ENCODE measurements around the gene GLB1L2.

GLB1L2 gene

GRCh38 chr11:134388590-134388989, 56.8 kb downstream of the GLB1L2 start:
- no peak for DNase-seq (ENCODE audit: low read depth)
- no peak overlapping the region for H3K4me3 ChIP-seq (ENCODE audit: low read depth, low read length)
- TF ChIP-seq CTCF (IDR thresholded peaks at IDR 0.05; ENCODE audit: control insufficient read depth, extremely low read depth, insufficient read depth) = no peak

GRCh38 chr11:134389464-134390180, 57.8 kb downstream of the GLB1L2 start:
- DNase-seq (ENCODE audit: low read depth) = no peak
- no peak overlapping the region for H3K4me3 ChIP-seq (ENCODE audit: low read depth, low read length)
- no peak for TF ChIP-seq CTCF (IDR thresholded peaks at IDR 0.05; ENCODE audit: control insufficient read depth, extremely low read depth, insufficient read depth)

GRCh38 chr11:134390706-134391569, 59.1 kb downstream of the GLB1L2 start:
- no peak for DNase-seq (ENCODE audit: low read depth)
- 0 out of 2 replicates have a peak, but pooled peaks have one; percentile 5 for TF ChIP-seq CTCF (IDR thresholded peaks at IDR 0.05; ENCODE audit: control insufficient read depth, extremely low read depth, insufficient read depth)
- H3K4me3 ChIP-seq (ENCODE audit: low read depth, low read length) = no peak overlapping the region

- no peak overlapping the region for H3K4me3 ChIP-seq (ENCODE audit: low read depth, low read length)
- no peak for DNase-seq (ENCODE audit: low read depth)
- no peak for TF ChIP-seq CTCF (IDR thresholded peaks at IDR 0.05; ENCODE audit: control insufficient read depth, extremely low read depth, insufficient read depth)
Observed at GRCh38 chr11:134391656-134392055, 59.9 kb downstream of the GLB1L2 start.

- DNase-seq (ENCODE audit: low read depth) = no peak
- TF ChIP-seq CTCF (IDR thresholded peaks at IDR 0.05; ENCODE audit: control insufficient read depth, extremely low read depth, insufficient read depth) = no peak
Observed at GRCh38 chr11:134392953-134393615, 61.3 kb downstream of the GLB1L2 start.

GRCh38 chr11:134393638-134394037, 61.9 kb downstream of the GLB1L2 start:
- no peak overlapping the region for H3K4me3 ChIP-seq (ENCODE audit: low read depth, low read length)
- DNase-seq (ENCODE audit: low read depth) = no peak
- TF ChIP-seq CTCF (IDR thresholded peaks at IDR 0.05; ENCODE audit: control insufficient read depth, extremely low read depth, insufficient read depth) = peak; percentile 68

More at GRCh38 chr11:134392953-134393615, 61.3 kb downstream of the GLB1L2 start:
- no peak overlapping the region for H3K4me3 ChIP-seq (ENCODE audit: low read depth, low read length)
